HEK293T (cell line): ENCODE results near the gene PNKD.

ENCODE experiments used
- CTCF ChIA-PET: fragments of 350-600 bp; formaldehyde crosslinking; extraction: SDS; loops from one replicate; lab custom pipeline; 2021; ENCODE audit warnings: antibody characterized with exemption, inconsistent platforms; lab: Yijun Ruan, JAX
- POLR2A ChIA-PET: fragments of 350-600 bp; formaldehyde crosslinking; extraction: SDS; loops from one replicate; lab custom pipeline; 2020; ENCODE audit warnings: antibody characterized with exemption, inconsistent platforms; lab: Yijun Ruan, JAX
- DNase-seq: peaks from one replicate; pipeline ENCODE4 v3.0.0; 2012; ENCODE audit warnings: mixed read lengths; ENCODE audit errors: extremely low spot score
- ARNT ChIP-seq: fragments of 450-650 bp; IDR thresholded peaks from 2 replicates; pipeline ENCODE4 v1.6.1; 2017; ENCODE audit warnings: mild to moderate bottlenecking
- BHLHE40 ChIP-seq: fragments of 450-650 bp; IDR thresholded peaks from 2 replicates; pipeline ENCODE4 v1.6.1; 2016; ENCODE audit warnings: mild to moderate bottlenecking, moderate library complexity, borderline replicate concordance
- CTBP1 ChIP-seq: fragments of 450-650 bp; IDR thresholded peaks from 2 replicates; pipeline ENCODE4 v1.6.1; 2016; ENCODE audit warnings: borderline replicate concordance
- ELF4 ChIP-seq: fragments of 450-650 bp; IDR thresholded peaks from 2 replicates; pipeline ENCODE4 v1.6.1; 2017; ENCODE audit warnings: antibody characterized with exemption
- FOXA1 ChIP-seq: fragments of 450-650 bp; IDR thresholded peaks from 2 replicates; pipeline ENCODE4 v1.6.1; 2016; ENCODE audit warnings: mild to moderate bottlenecking
- FOXK2 ChIP-seq: fragments of 450-650 bp; IDR thresholded peaks from 2 replicates; pipeline ENCODE4 v1.6.1; 2016; ENCODE audit warnings: mild to moderate bottlenecking
- FOXM1 ChIP-seq: fragments of 450-650 bp; IDR thresholded peaks from 2 replicates; pipeline ENCODE4 v1.6.1; 2017; ENCODE audit warnings: mild to moderate bottlenecking, borderline replicate concordance
- HDGF ChIP-seq: fragments of 450-650 bp; IDR thresholded peaks from 2 replicates; pipeline ENCODE4 v1.6.1; 2017; ENCODE audit warnings: antibody characterized with exemption, borderline replicate concordance
- L3MBTL2 ChIP-seq: fragments of 450-650 bp; conservative IDR thresholded peaks from 2 replicates; pipeline ENCODE4 v1.6.1; 2016; ENCODE audit warnings: mild to moderate bottlenecking
- LEF1 ChIP-seq: fragments of 450-650 bp; IDR thresholded peaks from 2 replicates; pipeline ENCODE4 v1.6.1; 2017; ENCODE audit warnings: mild to moderate bottlenecking, borderline replicate concordance
- NFRKB ChIP-seq: fragments of 450-650 bp; IDR thresholded peaks from 2 replicates; pipeline ENCODE4 v1.6.1; 2016; ENCODE audit warnings: mild to moderate bottlenecking, moderate library complexity
- SP1 ChIP-seq: fragments of 450-650 bp; IDR thresholded peaks from 2 replicates; pipeline ENCODE4 v1.6.1; 2017
- SUZ12 ChIP-seq: fragments of 450-650 bp; IDR thresholded peaks from 2 replicates; pipeline ENCODE4 v1.6.1; 2016; ENCODE audit warnings: mild to moderate bottlenecking
- TARDBP ChIP-seq: fragments of 450-650 bp; IDR thresholded peaks from 2 replicates; pipeline ENCODE4 v1.6.1; 2016
- ZNF384 ChIP-seq: fragments of 450-650 bp; IDR thresholded peaks from 2 replicates; pipeline ENCODE4 v1.6.1; 2016
- TF ChIP-seq, protein P1 (sequence below): fragments of 450-650 bp; IDR thresholded peaks from 2 replicates; pipeline ENCODE4 v1.6.1; 2016

PNKD gene

DNA sequence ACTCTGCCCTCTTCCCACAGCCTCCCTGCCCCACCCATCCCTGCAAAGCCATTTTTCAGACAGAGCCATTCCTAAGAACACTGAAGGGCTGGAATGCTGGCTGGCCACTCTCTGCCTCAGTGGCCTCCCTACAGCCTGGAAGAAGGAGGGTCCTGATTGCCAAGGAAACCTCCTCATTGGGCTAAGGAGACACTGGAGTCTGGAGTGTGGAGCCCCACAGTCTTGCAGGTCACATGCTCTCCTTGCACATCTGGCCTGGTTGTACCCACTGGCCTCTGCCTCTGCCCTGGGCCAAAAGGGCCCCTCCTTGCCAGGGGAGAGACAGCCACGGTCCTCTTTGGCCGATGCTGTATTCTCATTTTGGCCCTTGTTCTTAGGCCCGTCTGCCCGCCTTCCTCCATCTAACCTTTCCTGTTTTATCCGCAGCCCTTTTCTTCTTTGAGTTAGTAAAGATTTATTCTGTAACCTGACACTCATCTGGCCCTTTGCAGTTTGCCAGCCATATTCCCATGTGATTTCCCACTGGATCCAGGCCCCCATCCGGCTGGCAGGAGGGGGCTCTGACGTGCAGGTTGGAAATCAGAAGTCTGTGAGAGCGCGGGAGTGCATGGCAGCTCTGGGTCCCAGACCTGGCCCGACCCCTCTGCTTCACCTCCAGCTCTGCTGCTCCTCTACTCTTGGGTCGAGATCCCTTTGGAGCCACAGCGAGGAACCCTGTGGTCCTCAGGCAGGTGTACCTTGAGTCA, 75.3 kb downstream of the PNKD start:
- TF ChIP-seq, protein P1, sequence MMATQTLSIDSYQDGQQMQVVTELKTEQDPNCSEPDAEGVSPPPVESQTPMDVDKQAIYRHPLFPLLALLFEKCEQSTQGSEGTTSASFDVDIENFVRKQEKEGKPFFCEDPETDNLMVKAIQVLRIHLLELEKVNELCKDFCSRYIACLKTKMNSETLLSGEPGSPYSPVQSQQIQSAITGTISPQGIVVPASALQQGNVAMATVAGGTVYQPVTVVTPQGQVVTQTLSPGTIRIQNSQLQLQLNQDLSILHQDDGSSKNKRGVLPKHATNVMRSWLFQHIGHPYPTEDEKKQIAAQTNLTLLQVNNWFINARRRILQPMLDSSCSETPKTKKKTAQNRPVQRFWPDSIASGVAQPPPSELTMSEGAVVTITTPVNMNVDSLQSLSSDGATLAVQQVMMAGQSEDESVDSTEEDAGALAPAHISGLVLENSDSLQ: no peak
- TF ChIP-seq CTBP1: no peak
- no peak for TF ChIP-seq FOXA1
- TF ChIP-seq LEF1: no peak
- TF ChIP-seq ELF4: no peak
- no peak for TF ChIP-seq HDGF
- TF ChIP-seq BHLHE40: no peak
- no peak for TF ChIP-seq FOXK2
- no peak for TF ChIP-seq SP1
- TF ChIP-seq L3MBTL2: no peak
- no peak for TF ChIP-seq ARNT
- no peak for TF ChIP-seq ZNF384
- TF ChIP-seq SUZ12: no peak
- TF ChIP-seq TARDBP: no peak
- ChIA-PET POLR2A (no interaction called here), CTCF (no interaction called here)
- no peak for DNase-seq

DNA sequence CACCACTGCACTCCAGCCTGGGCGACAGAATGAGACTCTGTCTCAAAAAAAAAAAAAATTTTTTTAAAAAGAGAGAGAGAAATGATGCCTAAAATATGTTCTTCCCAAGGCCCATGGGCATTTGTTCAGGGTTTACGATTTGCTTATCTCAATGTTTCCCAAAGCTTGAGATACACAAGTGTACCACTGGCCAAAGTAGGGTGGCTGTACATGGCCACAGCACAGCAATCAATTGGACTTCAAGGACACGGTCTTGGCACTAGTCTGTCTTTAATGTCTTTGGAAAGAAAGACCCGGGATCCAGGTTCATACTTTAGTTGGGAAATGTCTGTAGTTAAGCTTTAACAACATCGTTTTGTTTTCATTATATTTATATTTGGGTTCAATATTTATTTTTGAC, 76.9 kb downstream of the PNKD start:
- no peak for TF ChIP-seq TARDBP
- TF ChIP-seq L3MBTL2: no peak
- TF ChIP-seq LEF1: no peak
- TF ChIP-seq NFRKB: no peak
- no peak for TF ChIP-seq BHLHE40
- TF ChIP-seq FOXK2: no peak
- TF ChIP-seq SP1: no peak
- TF ChIP-seq ARNT: no peak
- TF ChIP-seq, protein P1: no peak
- no peak for TF ChIP-seq SUZ12
- TF ChIP-seq CTBP1: no peak
- TF ChIP-seq FOXM1: no peak
- TF ChIP-seq ZNF384: no peak
- no peak for TF ChIP-seq ELF4
- TF ChIP-seq HDGF: no peak
- POLR2A ChIA-PET: no interaction called here
- CTCF ChIA-PET: interaction anchor here (0.7 kb wide), 1 partner anchor 9 kb away, joined by 3 read pairs; the partner anchor contains the start of gene CATIP
- no peak for DNase-seq

DNA sequence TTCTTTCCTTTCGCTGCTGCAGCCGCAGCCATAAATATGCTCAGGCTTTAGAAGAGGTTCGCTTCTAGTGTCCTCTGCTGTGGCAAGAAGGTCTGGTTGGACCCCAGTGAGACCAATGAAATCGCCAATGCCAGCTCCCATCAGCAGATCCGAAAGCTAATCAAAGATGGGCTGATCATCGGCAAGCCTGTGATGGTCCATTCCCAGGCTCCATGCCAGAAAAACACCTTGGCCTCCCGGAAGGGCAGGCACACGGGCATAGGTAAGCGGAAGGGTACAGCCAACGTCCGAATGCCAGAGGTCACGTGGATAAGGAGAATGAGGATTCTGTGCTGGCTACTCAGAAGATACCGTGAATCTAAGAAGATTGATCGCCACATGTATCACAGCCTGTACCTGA, 83.7 kb downstream of the PNKD start:
- CTCF ChIA-PET: no interaction called here
- POLR2A ChIA-PET: no interaction called here
- no peak for TF ChIP-seq LEF1
- TF ChIP-seq CTBP1: no peak
- no peak for DNase-seq

DNA sequence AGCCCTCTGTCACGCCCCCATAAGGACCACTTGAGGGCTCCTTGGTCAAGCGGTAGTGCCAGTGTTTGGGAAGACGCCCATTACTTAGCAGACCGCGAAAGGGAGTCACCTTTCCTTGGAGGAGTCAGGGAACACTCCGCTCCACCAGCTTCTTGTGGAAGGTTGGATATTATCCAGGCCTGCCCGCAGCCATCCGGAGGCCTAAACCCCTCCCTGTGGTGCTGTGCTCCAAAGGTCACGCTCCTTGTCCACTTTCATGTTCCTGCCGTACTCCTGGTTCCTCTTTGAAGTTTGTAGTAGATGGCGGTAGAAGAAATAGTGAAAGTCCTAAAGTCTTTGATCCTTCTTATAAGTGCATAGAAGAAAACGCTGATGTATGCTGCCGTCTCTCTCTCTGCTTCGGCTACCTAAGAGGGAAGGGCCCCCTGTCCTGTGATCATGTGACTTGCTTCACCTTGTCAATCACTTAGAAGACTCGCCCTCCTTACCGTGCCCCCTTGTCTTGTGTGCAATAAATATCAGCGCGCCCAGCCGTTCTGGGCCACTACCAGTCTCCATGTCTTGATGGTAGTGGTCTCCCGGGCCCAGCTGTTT, 84.6 kb downstream of the PNKD start:
- CTCF ChIA-PET: no interaction called here

DNA sequence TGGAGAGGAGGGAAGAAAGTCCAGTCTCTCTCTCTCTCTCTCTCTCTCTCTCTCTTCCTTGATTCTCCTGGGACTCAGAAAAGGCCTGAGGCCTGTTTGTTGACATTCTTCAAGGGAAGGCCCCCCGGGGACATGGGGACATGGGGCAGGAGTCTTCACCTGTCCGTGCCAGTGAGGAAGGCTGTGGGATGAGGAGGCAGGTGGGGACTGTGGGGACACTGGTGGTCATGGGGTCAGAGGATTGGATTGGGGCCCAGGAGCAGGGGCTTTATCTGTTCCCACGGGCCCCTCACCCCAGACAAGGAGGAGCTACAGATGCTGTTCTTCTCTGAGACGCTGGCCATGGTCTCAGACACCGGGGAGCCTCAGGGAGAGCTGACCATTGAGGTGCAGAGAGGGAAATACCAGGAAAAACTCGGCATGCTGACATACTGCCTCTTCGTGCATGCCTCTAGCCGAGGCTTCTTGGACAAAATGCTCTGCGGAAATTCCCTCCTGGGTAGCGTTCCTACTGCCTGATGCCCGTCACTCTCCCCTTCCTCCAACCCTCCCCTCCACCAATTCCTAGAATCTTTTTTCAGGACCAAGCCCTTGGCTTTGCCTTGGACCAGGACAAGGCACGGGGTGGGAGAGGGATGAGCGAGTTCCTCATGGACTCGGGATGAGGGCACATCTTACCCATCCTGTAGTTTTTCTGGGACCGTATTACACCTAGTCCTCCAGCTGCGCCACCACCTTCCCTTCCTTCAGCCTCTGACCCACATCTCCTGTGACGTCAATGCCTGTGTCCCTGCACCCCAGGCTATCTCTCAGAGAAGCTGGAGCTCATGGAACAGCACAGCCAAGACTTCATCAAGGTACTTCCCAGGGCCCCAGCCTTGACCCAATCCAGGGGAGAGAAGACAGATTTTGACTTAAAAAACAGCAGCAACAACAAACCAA, 87.2 kb downstream of the PNKD start:
- POLR2A ChIA-PET: interaction anchor here (0.8 to 1.5 kb wide), 2 partner anchors 38 to 71 kb away, joined by 3 to 4 read pairs; no protein-coding TSS in a partner anchor
- DNase-seq: peak; percentile 8
- no peak for TF ChIP-seq ZNF384
- TF ChIP-seq BHLHE40: no peak
- no peak for TF ChIP-seq FOXA1
- no peak for TF ChIP-seq CTBP1
- TF ChIP-seq, protein P1: no peak
- TF ChIP-seq SUZ12: no peak
- no peak for TF ChIP-seq HDGF
- TF ChIP-seq NFRKB: no peak
- no peak for TF ChIP-seq L3MBTL2
- no peak for TF ChIP-seq TARDBP
- no peak for TF ChIP-seq LEF1
- no peak for TF ChIP-seq FOXM1
- no peak for TF ChIP-seq FOXK2
- no peak for TF ChIP-seq SP1
- no peak for TF ChIP-seq ELF4
- TF ChIP-seq ARNT: no peak
- CTCF ChIA-PET: interaction anchor here (0.8 to 1.9 kb wide), 6 partner anchors 54 to 87 kb away, joined by 3 to 11 read pairs (median 6); partner anchors contain the start of genes AAMP and PNKD

More for the DNA sequence above, 84.6 kb downstream of the PNKD start:
- TF ChIP-seq ZNF384 (no peak), FOXA1 (no peak), L3MBTL2 (no peak), FOXK2 (no peak), BHLHE40 (no peak), NFRKB (no peak), HDGF (no peak), SUZ12 (no peak), FOXM1 (no peak), CTBP1 (no peak), TARDBP (no peak), ARNT (no peak), LEF1 (no peak), SP1 (no peak)
- TF ChIP-seq, protein P1: no peak
- DNase-seq: no peak
- POLR2A ChIA-PET: no interaction called here
